Uterus (tissue), 2 donors: ENCODE measurements around the gene MED27.

Source experiments
- POLR2A ChIP-seq, 2 donors: fragments of 450-650 bp; IDR thresholded peaks; one replicate each; pipeline ENCODE4 v1.6.1; 2016; ENCODE audit warnings: antibody characterized with exemption in 2 of 2, mild to moderate bottlenecking in 1 of 2, moderate library complexity in 1 of 2
- TF ChIP-seq, protein P1 (sequence below), 4 experiments: fragments of 200-600 bp in 2 of 4; fragments of 450-650 bp in 2 of 4; sonication (generic) in 2 of 4; IDR thresholded peaks; one replicate each; pipeline ENCODE4 v1.5.1; 2016 to 2019; ENCODE audit warnings: antibody characterized with exemption in 4 of 4, mild to moderate bottlenecking in 2 of 4, moderate library complexity in 1 of 4

DNA sequence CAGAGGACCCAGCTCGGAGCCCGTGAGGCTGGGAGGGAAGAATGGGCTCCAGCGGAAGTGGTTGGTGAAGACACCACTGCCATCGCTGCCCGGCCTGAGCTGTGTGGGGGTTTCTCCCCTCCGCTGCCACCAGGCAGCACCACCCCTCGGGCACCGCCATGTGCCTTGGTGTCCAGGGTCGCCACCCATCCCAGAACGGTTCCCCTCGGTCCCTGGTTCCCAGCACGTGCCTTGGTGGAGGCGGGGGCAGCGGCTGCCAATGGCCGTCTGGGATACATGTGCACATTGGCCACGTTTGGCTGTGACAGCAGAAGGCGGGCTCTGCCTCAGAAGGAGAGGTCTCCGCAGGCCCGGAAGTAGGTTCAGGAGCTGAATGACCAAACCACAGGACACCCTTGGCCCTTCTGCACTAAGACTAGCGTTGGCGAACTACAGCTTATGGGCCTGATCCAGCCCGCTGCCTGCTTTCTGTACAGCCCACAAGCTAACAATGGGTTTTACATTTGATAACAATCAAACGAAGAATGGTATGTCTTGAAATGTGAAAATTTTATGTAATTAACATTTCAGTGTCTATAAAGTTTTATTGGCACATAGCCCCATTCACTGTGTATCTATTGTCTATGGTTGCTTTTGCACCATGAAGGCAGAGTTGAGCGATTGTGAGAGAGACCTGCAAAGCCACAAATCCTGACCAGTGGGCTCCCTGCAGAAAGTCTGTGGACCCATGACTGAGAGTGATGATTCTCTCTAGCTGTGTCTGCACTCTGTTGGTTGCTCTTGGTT lies 248.1 kb downstream of the MED27 start:
- TF ChIP-seq, protein P1, sequence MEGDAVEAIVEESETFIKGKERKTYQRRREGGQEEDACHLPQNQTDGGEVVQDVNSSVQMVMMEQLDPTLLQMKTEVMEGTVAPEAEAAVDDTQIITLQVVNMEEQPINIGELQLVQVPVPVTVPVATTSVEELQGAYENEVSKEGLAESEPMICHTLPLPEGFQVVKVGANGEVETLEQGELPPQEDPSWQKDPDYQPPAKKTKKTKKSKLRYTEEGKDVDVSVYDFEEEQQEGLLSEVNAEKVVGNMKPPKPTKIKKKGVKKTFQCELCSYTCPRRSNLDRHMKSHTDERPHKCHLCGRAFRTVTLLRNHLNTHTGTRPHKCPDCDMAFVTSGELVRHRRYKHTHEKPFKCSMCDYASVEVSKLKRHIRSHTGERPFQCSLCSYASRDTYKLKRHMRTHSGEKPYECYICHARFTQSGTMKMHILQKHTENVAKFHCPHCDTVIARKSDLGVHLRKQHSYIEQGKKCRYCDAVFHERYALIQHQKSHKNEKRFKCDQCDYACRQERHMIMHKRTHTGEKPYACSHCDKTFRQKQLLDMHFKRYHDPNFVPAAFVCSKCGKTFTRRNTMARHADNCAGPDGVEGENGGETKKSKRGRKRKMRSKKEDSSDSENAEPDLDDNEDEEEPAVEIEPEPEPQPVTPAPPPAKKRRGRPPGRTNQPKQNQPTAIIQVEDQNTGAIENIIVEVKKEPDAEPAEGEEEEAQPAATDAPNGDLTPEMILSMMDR (IDR thresholded peaks at IDR 0.05) = no peak
- TF ChIP-seq POLR2A (IDR thresholded peaks at IDR 0.05) = no peak
